BJ (cell line): ENCODE data around the gene TMEM196. TPM values are rescaled to one million over a fixed set of nuclear protein-coding genes. Genes with fewer than 3 reads are reported as not detected.

ENCODE experiments used
- CTCF ChIA-PET: fragments of 350-600 bp; formaldehyde crosslinking; extraction: SDS; loops from one replicate; lab custom pipeline; 2021; ENCODE audit warnings: antibody characterized with exemption, inconsistent platforms; lab: Yijun Ruan, JAX
- POLR2A ChIA-PET: fragments of 300-600 bp; sonication (Branson Sonifier 250); formaldehyde crosslinking; extraction: SDS; loops from one replicate; lab custom pipeline; 2021; ENCODE audit warnings: antibody characterized with exemption; lab: Charles Lee
- DNase-seq: peaks from one replicate; pipeline ENCODE4 v3.0.0-alpha.2; 2011; ENCODE audit warnings: low read depth
- H3K27me3 ChIP-seq: 2 replicates; pipeline ENCODE4 v1.6.0; 2011; ENCODE audit warnings: low read length; ENCODE audit not compliant: control insufficient read depth, insufficient read depth
- H3K36me3 ChIP-seq: 2 replicates; pipeline ENCODE4 v1.5.1; 2011; ENCODE audit warnings: low read length; ENCODE audit not compliant: control insufficient read depth, insufficient read depth
- H3K4me3 ChIP-seq: 2 replicates; pipeline ENCODE4 v1.5.1; 2011; ENCODE audit warnings: low read depth, mild to moderate bottlenecking, control low read depth, low read length
- polyA plus RNA-seq: library from polyadenylated mRNA; depleted of rRNA; stranded (reverse); fragments of >200 nt; gene quantifications from 2 replicates; pipeline ENCODE4 v1.2.3, GENCODE V29; 2011
- TF ChIP-seq, protein P1 (sequence below): IDR thresholded peaks from 2 replicates; pipeline ENCODE4 v1.5.1; 2011; ENCODE audit warnings: low read depth, mild to moderate bottlenecking, control low read depth, inconsistent platforms, low read length, moderate library complexity; ENCODE audit not compliant: insufficient read depth

The TMEM196 gene
- polyA plus RNA-seq, 1 experiment: not detected

DNA sequence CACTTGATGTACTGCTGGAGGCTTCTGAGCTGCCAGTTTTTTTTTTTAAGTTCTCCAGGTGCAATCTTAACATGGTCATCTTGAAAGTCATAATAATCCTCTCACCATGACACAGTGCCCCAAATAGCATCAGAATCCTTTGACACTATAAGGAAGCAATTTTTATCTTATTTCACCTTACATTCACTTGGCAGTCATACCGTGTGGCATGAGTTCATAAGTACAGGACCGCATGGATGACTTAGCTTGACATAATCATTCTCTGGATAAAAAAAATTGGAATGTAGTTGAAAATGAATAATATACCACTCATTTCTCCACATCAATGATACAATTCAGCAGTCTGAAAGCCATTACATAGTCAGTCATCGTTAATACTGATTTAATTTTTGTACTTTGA, 25.6 kb upstream of the TMEM196 start:
- CTCF ChIA-PET: no interaction called here
- no peak for DNase-seq

DNA sequence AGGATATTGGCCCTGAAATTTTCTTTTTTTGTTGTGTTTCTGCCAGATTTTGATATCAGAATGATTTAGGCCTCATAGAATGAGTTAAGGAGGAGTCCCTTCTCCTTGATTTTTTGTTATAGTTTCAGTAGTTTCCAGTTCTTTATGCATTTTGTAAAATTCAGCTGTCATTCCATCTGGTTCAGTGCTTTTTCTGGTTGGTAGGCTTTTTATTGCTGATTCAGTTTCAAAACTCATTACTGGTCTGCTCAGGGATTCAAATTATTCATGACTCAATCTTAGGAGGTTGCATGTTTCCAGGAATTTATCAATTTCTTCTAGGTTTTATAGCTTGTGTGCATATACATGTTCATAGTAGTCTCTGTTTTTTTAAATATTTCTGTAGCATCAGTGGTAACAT, 10.1 kb upstream of the TMEM196 start:
- Histone ChIP-seq H3K4me3 (no peak overlapping the region), H3K36me3 (no peaks in the 10 kb centered on the region), H3K27me3 (no peaks in the 10 kb centered on the region)
- POLR2A ChIA-PET: no interaction called here
- CTCF ChIA-PET: no interaction called here
- TF ChIP-seq, protein P1, sequence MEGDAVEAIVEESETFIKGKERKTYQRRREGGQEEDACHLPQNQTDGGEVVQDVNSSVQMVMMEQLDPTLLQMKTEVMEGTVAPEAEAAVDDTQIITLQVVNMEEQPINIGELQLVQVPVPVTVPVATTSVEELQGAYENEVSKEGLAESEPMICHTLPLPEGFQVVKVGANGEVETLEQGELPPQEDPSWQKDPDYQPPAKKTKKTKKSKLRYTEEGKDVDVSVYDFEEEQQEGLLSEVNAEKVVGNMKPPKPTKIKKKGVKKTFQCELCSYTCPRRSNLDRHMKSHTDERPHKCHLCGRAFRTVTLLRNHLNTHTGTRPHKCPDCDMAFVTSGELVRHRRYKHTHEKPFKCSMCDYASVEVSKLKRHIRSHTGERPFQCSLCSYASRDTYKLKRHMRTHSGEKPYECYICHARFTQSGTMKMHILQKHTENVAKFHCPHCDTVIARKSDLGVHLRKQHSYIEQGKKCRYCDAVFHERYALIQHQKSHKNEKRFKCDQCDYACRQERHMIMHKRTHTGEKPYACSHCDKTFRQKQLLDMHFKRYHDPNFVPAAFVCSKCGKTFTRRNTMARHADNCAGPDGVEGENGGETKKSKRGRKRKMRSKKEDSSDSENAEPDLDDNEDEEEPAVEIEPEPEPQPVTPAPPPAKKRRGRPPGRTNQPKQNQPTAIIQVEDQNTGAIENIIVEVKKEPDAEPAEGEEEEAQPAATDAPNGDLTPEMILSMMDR: no peak
- DNase-seq: no peak

More for the DNA sequence above, 25.6 kb upstream of the TMEM196 start:
- Histone ChIP-seq H3K4me3 (no peak overlapping the region), H3K27me3 (no peaks in the 10 kb centered on the region), H3K36me3 (no peaks in the 10 kb centered on the region)
- POLR2A ChIA-PET: no interaction called here
- TF ChIP-seq, protein P1: no peak

DNA sequence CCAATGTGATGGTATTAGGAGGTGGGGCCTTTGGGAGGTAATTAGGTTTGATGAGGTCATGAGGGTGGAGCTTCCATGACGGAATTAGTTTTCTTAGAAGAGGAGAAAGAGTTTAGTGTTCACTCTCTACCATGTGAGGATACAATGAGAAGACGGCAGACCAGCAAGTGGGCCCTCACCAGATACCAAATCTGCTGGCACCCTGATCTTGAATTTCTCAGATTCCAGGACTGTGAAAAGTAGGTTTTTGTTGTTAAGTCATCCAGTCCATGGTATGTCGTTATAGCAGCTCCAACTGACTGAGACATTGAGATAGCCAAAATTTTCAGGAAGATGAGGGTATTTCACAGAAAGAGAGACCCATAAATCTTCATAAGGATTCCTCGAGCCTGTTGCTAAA, 3.6 kb upstream of the TMEM196 start:
- ChIA-PET POLR2A (no interaction called here), CTCF (no interaction called here)
- TF ChIP-seq, protein P1: no peak
- H3K4me3 ChIP-seq: no peak overlapping the region
- H3K27me3 ChIP-seq: peaks cover 8% of the 10 kb centered on the region
- no peaks in the 10 kb centered on the region for H3K36me3 ChIP-seq
- DNase-seq: no peak

DNA sequence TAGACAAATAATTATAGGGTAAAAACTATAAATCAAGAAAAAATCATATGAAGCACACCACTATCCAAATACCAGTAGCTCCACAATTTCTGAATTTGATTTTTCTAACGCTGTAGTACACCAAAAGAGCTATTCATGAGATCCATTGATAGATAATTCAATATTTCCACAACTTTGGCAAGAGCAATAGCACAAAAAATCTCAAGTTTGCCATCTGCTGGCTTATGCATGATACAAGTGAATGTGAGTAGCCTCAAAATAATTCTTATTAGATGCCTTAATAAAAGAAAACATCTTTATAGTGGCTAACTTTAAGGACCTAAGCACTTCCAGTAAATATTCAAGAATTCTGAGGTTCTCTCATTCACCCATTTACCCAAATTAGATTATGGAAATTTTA, 2.2 kb upstream of the TMEM196 start:
- no peak for DNase-seq

GRCh38 chr7:19772306-19772705, 1.1 kb downstream of the TMEM196 start:
- POLR2A ChIA-PET: no interaction called here
- no peaks in the 10 kb centered on the region for H3K36me3 ChIP-seq
- no peak overlapping the region for H3K4me3 ChIP-seq
- DNase-seq: no peak
- CTCF ChIA-PET: no interaction called here
- TF ChIP-seq, protein P1: no peak
- peaks cover 8% of the 10 kb centered on the region for H3K27me3 ChIP-seq

More for the DNA sequence above, 2.2 kb upstream of the TMEM196 start:
- no peak overlapping the region for H3K4me3 ChIP-seq
- TF ChIP-seq, protein P1: no peak
- peaks cover 8% of the 10 kb centered on the region for H3K27me3 ChIP-seq
- H3K36me3 ChIP-seq: no peaks in the 10 kb centered on the region
- ChIA-PET CTCF (no interaction called here), POLR2A (no interaction called here)
